ENCODE measurements around the gene FER1L5. TPM values are rescaled to one million over a fixed set of nuclear protein-coding genes. Genes with fewer than 3 reads are reported as not detected.
A peak's percentile ranks its signal among the peaks of the same experiment; 100 is the strongest.

FER1L5 gene
- total and polyA plus RNA-seq, 9 of the 15 experiments (the other 6 are each of a cell fraction or from before 2014, with no cell fraction given) = 0.01 TPM; not detected in 6

- TF ChIP-seq PREB (CRISPR knock-in tag; IDR thresholded peaks at IDR 0.05) = no peak; the same call in 1 of the 2 replicates
- TF ChIP-seq SRSF9 (IDR thresholded peaks at IDR 0.05; ENCODE audit: borderline replicate concordance, low read depth, low read length) = no peak
- no peak; the same call in 1 of the 2 replicates for TF ChIP-seq PYGO2 (tag; IDR thresholded peaks at IDR 0.05)
- TF ChIP-seq ZNF175 (CRISPR knock-in tag; IDR thresholded peaks at IDR 0.05; ENCODE audit: low read depth) = 0 out of 2 replicates have a peak, but pooled peaks have one; percentile 73
- TF ChIP-seq HDAC3 (IDR thresholded peaks at IDR 0.05; ENCODE audit: borderline replicate concordance, partially characterized antibody) = peak; percentile 98
- TF ChIP-seq CREBBP (IDR thresholded peaks at IDR 0.05; ENCODE audit: low read depth, low read length) = no peak
- TF ChIP-seq RBFOX2 (IDR thresholded peaks at IDR 0.05; ENCODE audit: low read depth, low read length) = peak; percentile 93
- no peak for TF ChIP-seq ZNF445 (CRISPR knock-in tag; IDR thresholded peaks at IDR 0.05; ENCODE audit: low read depth)
- TF ChIP-seq ELF1 (tag; IDR thresholded peaks at IDR 0.05) = peak; percentile 92
- peak; percentile 83; the same call in 1 of the 2 replicates for TF ChIP-seq E2F5 (CRISPR knock-in tag; IDR thresholded peaks at IDR 0.05)
- no peak for TF ChIP-seq ZNF41 (CRISPR knock-in tag; conservative IDR thresholded peaks at IDR 0.05)
- no peak for TF ChIP-seq ZNF518B (CRISPR knock-in tag; IDR thresholded peaks at IDR 0.05)
- TF ChIP-seq XRCC3 (IDR thresholded peaks at IDR 0.05) = no peak
- peak; percentile 26; the same call in 1 of the 2 replicates for TF ChIP-seq FOSL1 (tag; conservative IDR thresholded peaks at IDR 0.05)
- TF ChIP-seq ZC3H11A (IDR thresholded peaks at IDR 0.05; ENCODE audit: low read depth, low read length) = no peak
- TF ChIP-seq TSC22D4 (tag; IDR thresholded peaks at IDR 0.05) = no peak
- TF ChIP-seq ZFP1 (CRISPR knock-in tag; IDR thresholded peaks at IDR 0.05) = no peak
- TF ChIP-seq MCM2 (IDR thresholded peaks at IDR 0.05; ENCODE audit: low read depth) = no peak
- TF ChIP-seq ZNF551 (CRISPR knock-in tag; IDR thresholded peaks at IDR 0.05) = no peak
- peak; percentile 76 for TF ChIP-seq SOX6 (IDR thresholded peaks at IDR 0.05)
- no peak for TF ChIP-seq BCL6 (CRISPR knock-in tag; IDR thresholded peaks at IDR 0.05)
- no peak for TF ChIP-seq CHD4 (IDR thresholded peaks at IDR 0.05; ENCODE audit: insufficient read depth, insufficient replicate concordance, low read depth, low read length, poor library complexity, severe bottlenecking)
- no peak for TF ChIP-seq TGIF2 (CRISPR knock-in tag; IDR thresholded peaks at IDR 0.05)
Measured at GRCh38 chr2:96638144-96639121, 4.1 kb upstream of the FER1L5 start, which contains the start of gene KANSL3 (continued).
